HG03558 (cell line): ENCODE results near the gene RAB3GAP1.
"Not testable (repeated sequence)": the region's sequence is repeated elsewhere in the genome, so short reads cannot be mapped to it uniquely, and the experiment has no call there.

ENCODE experiments used
- ATAC-seq: cut with Tn5 transposase; IDR thresholded peaks from one replicate; pipeline ENCODE4 v1.9.1; 2021; ENCODE audit warnings: moderate number of reproducible peaks; ENCODE audit not compliant: unreplicated experiment; ENCODE audit errors: extremely low read depth

Gene RAB3GAP1

DNA sequence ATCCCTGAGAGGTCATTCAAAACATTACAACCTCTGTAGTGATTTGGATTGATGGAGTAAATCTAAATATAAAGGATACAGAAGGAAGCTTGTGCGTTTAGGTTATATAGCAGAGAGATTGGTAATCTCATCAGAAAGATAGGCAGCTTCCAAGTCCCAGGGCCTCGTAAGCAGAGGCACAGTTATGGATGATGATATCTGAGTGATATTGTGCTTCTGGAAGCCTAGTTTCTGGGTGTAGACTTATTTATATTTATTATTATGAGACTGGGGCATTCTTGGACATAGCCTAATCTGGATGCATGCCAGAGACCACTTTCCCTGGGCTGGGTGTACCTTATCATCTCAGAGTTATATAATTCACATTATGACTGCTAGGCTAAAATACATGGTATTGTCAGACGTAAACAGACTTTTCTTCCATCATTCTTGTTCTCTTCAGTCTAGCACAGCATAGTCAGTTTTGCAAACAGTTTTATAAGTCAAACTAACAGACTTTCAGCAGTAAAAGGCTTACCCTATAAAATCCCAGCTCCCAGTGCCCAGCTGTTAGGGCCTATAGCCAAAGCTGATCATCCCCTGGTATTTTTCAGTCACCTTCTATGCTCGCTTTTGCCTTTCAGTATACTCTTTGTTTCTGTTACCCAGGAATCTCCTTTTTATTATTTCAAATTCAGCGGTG lies 47.9 kb downstream of the RAB3GAP1 start:
- ATAC-seq = no peak

DNA sequence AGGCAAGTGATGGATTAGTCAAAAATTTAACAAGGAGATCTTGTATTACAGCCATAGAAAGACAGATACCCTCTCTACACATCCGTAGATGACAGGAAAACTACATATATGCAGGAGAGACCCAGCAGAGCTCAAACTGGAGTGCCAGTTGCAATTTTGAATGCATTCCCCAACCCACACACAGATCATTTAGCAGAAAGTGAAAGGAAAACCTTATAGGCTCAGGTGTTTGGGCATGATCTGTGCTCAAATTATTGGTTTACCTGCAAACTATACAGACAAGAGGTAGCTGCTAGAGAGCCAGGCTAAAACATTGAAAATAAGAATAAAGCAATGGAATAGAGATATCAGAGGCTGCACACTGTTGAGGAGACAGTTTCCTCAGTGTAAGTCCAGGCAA lies 51.8 kb downstream of the RAB3GAP1 start:
- no peak for ATAC-seq

GRCh38 chr2:135105513-135106316 lies 53.6 kb downstream of the RAB3GAP1 start:
- ATAC-seq = not testable (repeated sequence)

- ATAC-seq = no peak
Observed at GRCh38 chr2:135113322-135113721, 61.2 kb downstream of the RAB3GAP1 start.

GRCh38 chr2:135119582-135119981 lies 67.5 kb downstream of the RAB3GAP1 start:
- ATAC-seq = no peak

GRCh38 chr2:135121016-135121657 lies 69.0 kb downstream of the RAB3GAP1 start:
- no peak for ATAC-seq

GRCh38 chr2:135121658-135122039 lies 69.6 kb downstream of the RAB3GAP1 start:
- not testable (repeated sequence) for ATAC-seq

DNA sequence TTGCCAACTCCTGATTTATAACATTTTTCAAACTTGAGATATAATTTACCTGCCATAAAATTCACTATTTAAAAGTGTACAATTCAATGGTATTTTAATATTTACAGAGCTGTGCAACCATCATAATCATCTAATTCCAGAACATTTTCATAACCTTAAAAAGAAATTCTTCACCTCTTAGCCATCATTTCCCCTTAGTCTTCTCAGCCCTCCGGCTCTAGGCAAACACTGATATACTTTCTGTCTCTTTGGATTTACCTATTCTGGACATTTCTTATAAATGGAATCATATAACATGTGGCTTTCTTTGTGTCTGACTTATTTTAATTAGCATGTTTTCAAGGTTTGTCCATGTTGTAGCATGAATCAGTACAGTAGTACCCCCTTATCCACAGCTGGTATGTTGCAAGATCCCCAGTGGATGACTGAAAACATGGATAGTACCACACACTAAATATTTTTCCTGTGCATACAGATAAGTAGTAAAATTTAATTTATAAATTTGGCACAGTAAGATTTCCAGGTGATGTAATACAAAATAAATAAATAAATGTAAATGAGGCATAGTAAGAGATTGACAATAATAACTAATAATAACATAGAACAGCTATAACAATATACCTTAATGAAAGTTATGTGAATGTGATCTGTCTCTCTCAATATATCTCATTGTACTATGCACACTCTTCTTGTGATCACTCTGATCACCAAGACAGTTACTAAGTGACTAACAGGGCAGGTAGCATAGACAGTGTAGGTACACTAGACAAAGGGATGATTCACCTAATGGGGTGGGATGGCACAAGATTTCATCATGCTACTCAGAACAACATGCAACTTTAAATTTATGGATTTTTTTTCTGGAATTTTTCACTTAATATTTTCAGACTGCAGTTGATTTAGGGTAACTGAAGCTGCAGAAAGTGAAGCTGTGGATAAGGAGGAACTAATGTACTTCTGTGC lies 73.1 kb downstream of the RAB3GAP1 start:
- ATAC-seq = no peak

- ATAC-seq = no peak
Observed at GRCh38 chr2:135125940-135126339, 73.8 kb downstream of the RAB3GAP1 start.

GRCh38 chr2:135130751-135131150 lies 78.7 kb downstream of the RAB3GAP1 start:
- ATAC-seq = no peak

- ATAC-seq = no peak
Observed at GRCh38 chr2:135132314-135132713, 80.2 kb downstream of the RAB3GAP1 start.

DNA sequence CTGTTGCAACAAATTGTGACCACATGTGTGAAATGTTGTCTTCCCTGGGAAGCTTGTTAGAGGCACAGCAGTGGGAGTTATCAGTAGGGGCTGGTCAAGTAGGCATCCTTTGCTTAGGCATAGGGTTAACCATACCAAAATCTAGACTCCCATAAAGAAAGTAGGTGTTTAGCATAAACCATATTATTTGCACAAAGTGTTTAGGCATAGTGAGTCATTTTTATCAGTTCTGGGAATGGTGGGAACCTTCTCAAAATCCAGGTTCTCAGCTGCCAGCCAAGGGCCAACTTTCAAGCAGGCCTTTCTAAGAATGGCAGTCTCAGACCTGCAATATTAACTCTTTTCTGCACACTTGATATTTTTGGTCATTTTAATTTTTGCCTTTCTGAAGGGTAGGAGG lies 88.5 kb downstream of the RAB3GAP1 start:
- no peak for ATAC-seq

- ATAC-seq = no peak
Observed at GRCh38 chr2:135142323-135142722, 90.2 kb downstream of the RAB3GAP1 start.

DNA sequence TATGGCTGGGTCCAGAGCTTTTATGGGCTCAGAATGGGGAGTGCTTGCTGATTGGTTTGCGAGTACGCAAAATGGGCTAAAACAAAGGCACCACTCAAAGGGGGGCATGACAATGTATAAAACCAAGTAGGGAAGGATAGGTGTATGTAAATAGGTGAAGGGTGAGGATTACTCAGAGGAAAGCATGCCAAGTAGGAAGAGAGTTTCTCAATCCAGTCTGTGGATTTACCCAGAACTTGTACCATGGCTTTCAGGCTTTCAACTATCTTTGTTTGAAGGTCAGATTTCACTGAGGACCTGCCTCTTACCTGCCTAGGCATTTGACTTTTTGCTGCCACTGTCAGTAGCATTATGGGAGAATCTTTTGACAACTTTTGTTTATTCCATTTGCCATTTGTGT lies 92.3 kb downstream of the RAB3GAP1 start:
- no peak for ATAC-seq

GRCh38 chr2:135149251-135149650 lies 97.2 kb downstream of the RAB3GAP1 start:
- ATAC-seq = no peak

DNA sequence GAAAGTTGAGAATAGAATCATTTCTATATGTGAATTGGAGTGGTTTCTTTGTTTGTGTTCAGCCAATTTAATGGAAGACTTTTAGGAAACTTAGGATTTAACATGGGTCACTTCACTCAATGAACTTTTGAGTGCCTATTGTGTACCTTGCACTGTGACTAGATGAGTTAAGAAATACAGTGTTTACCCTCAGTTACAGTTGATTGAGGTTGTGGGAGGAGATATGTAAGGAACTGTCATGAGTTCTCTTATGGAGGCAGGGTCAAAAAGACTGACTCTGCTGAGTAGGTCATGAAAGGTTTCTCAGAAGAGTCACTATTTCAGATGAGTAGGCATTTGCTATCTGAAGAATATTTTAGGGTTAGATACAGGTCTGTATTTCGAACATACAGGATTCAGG lies 98.6 kb downstream of the RAB3GAP1 start:
- ATAC-seq = no peak

- ATAC-seq = no peak
Observed at GRCh38 chr2:135151615-135152014, 99.5 kb downstream of the RAB3GAP1 start.

- ATAC-seq = no peak
Observed at GRCh38 chr2:135152361-135152760, 100.3 kb downstream of the RAB3GAP1 start.

GRCh38 chr2:135154962-135155361 lies 102.9 kb downstream of the RAB3GAP1 start:
- no peak for ATAC-seq

- ATAC-seq = no peak
Observed at GRCh38 chr2:135157856-135158255, 105.8 kb downstream of the RAB3GAP1 start.
